IPS-15b (cell line): ENCODE data around the gene NRG3.

Source experiments
- H3K27me3 ChIP-seq: one replicate; pipeline ENCODE4 v1.6.1; 2013; ENCODE audit warnings: low read length; ENCODE audit not compliant: control insufficient read depth, insufficient read depth
- H3K36me3 ChIP-seq: one replicate; pipeline ENCODE4 v1.6.1; 2013; ENCODE audit warnings: low read length; ENCODE audit not compliant: control insufficient read depth, insufficient read depth
- H3K4me1 ChIP-seq: one replicate; pipeline ENCODE4 v1.6.1; 2013; ENCODE audit warnings: mild to moderate bottlenecking, low read length; ENCODE audit not compliant: control insufficient read depth, insufficient read depth
- H3K4me3 ChIP-seq: one replicate; pipeline ENCODE4 v1.5.1; 2013; ENCODE audit warnings: low read depth, low read length
- H3K9ac ChIP-seq: one replicate; pipeline ENCODE4 v1.6.1; 2013; ENCODE audit warnings: low read depth, mild to moderate bottlenecking, low read length
- H3K9me3 ChIP-seq: one replicate; pipeline ENCODE4 v1.6.1; 2013; ENCODE audit warnings: mild to moderate bottlenecking, low read length; ENCODE audit not compliant: control insufficient read depth, insufficient read depth

NRG3 gene

GRCh38 chr10:81870472-81870871, 4.5 kb upstream of the NRG3 start:
- Histone ChIP-seq H3K36me3 (no peaks in the 10 kb centered on the region), H3K4me3 (no peak overlapping the region), H3K27me3 (peaks cover 28% of the 10 kb centered on the region), H3K4me1 (peaks cover 5% of the 10 kb centered on the region), H3K9ac (no peak overlapping the region), H3K9me3 (no peaks in the 10 kb centered on the region)

DNA sequence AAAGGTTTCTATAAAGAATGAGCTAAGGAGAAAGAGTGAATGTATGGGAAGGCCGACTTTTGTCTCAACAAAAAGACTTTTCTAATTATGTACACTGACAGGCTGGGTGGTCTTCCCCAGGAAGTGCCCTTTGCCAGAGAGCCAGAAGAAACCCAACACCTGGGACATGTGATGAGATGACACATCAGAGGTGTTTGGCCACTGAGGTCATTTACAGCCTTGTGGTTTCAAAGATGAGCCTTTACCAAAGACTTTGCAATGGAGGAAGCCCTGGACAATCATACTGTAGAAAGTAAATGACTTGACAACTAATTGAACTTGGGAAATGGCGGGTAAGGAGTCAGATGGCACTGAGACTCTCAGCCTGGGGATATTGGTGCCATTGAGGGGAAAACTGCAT, 3.4 kb upstream of the NRG3 start:
- H3K27me3 ChIP-seq: peaks cover 36% of the 10 kb centered on the region
- no peaks in the 10 kb centered on the region for H3K36me3 ChIP-seq
- no peaks in the 10 kb centered on the region for H3K9me3 ChIP-seq
- H3K9ac ChIP-seq: no peak overlapping the region
- no peak overlapping the region for H3K4me3 ChIP-seq
- peaks cover 5% of the 10 kb centered on the region for H3K4me1 ChIP-seq

DNA sequence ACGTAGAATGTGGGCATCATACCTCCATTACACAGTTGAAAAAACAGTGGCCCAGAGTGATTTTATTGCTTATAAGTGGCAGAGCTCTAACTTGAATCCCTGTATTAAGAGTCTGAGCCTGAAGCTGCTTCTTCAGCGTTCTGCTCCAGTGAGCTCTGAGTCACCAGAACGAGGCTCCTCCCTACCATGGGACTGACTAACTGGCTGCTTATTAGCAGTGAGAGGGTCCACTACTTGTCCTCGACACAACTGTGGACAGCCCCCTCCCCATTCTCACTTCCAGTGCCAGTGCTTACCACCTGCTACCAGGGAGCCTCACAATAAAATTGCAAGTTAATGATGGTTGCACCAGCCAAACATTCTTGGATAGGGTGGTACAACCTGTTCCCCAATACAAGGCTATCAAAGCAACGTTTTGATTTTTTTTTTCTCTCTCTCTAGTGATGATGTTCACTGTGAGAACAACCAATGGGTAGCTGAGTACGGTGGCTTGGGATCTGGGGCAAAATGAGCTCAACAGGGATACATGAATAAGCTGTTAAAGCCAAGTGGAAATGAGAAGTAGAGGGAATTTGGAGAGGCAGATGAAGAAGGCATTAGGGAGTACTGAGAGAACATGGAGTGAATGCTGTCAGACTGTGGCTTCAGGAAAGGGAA, 2.7 kb upstream of the NRG3 start:
- no peaks in the 10 kb centered on the region for H3K9me3 ChIP-seq
- H3K36me3 ChIP-seq: no peaks in the 10 kb centered on the region
- no peak overlapping the region for H3K9ac ChIP-seq
- H3K27me3 ChIP-seq: peaks cover 43% of the 10 kb centered on the region
- peaks cover 7% of the 10 kb centered on the region for H3K4me1 ChIP-seq
- H3K4me3 ChIP-seq: no peak overlapping the region

DNA sequence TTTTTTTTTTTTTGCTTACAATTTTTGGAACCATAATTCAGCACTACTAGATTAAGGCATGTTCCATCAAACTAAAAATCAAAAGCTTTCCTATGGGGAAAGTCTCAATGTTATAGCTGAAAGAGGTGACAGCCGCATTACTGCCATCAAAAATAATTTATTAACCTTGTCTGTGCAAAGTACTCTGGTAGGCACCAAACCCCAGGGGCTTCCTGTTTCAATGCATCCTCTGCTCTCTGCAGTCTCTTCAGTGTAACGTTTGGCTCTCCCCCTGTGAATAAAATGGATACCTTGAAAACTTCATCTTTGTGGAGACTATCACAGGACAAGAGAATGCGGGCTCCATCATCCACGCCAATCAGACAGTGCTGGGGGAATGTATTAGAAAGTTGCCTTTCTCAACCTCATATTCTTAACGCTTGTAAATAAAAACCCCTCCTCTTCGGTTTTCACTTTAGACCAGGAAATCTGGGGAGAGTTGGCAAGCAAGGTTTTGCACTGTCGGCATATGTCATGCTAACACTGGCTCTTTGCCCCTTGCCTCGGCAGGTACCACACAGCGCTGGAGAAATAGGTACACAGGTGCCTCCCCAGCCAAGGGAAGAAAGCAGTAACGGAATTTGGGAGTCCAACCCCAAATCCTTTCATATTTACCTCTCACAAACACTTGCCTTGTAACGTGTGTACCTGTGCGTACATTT, 1.6 kb upstream of the NRG3 start:
- peaks cover 13% of the 10 kb centered on the region for H3K4me1 ChIP-seq
- no peak overlapping the region for H3K9ac ChIP-seq
- H3K9me3 ChIP-seq: no peaks in the 10 kb centered on the region
- H3K4me3 ChIP-seq: peak overlapping the region; percentile 62
- peaks cover 48% of the 10 kb centered on the region for H3K27me3 ChIP-seq
- no peaks in the 10 kb centered on the region for H3K36me3 ChIP-seq

DNA sequence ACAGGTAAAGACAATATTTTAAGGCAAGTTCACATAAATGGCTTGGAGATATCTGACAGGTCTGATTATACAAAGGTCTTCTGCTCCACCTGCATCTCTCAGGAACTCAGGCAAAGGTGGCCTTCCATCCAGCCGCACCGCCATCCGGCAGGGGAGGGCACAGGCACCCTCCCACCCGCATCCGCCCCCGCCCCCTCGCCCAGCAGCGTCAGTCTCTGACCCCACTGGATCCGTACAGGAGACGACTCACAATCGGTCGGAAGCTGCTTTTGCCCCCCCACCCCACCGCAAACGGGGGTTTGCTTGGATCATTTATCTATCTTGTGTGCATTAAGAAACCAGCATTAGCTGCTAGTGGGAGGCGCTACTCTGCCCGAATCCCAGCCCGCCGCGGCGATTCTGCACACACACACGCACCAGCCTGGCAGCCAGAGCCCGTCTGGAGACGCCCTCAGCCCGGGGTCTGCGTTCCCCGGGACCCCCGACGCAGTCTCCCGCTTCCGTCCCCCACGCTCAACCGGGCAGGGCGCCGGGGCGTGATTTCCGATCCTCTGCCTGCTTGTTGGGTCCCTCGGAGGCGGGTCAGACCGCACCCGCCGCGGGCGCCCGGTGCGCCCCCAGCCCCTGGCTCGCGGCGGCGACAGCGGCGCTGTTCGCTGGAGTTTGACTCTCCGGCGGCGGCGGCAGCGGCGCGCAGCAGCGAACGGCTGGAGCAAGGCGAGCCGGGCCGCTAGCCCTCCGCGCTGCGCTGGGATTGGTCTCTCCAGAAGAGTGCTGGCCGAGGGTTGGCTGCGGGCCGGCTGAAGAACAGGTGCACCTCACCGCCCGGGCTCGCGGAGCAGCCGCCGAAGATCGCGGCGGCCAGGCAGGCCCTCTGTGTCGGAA, 820 bp upstream of the NRG3 start:
- no peaks in the 10 kb centered on the region for H3K9me3 ChIP-seq
- H3K27me3 ChIP-seq: peaks cover 49% of the 10 kb centered on the region
- H3K9ac ChIP-seq: no peak overlapping the region
- H3K4me1 ChIP-seq: peaks cover 16% of the 10 kb centered on the region
- H3K4me3 ChIP-seq: peak overlapping the region; percentile 62
- no peaks in the 10 kb centered on the region for H3K36me3 ChIP-seq

GRCh38 chr10:81875467-81876252, 666 bp downstream of the NRG3 start:
- Histone ChIP-seq H3K4me1 (peaks cover 20% of the 10 kb centered on the region), H3K4me3 (peak overlapping the region; percentile 75), H3K27me3 (peaks cover 49% of the 10 kb centered on the region)

GRCh38 chr10:81876253-81877077, 1.5 kb downstream of the NRG3 start:
- H3K9ac ChIP-seq: no peak overlapping the region
- H3K27me3 ChIP-seq: peaks cover 46% of the 10 kb centered on the region
- peak overlapping the region; percentile 75 for H3K4me3 ChIP-seq
- no peaks in the 10 kb centered on the region for H3K9me3 ChIP-seq
- H3K36me3 ChIP-seq: no peaks in the 10 kb centered on the region
- H3K4me1 ChIP-seq: peaks cover 20% of the 10 kb centered on the region

More at GRCh38 chr10:81875467-81876252, 666 bp downstream of the NRG3 start:
- peak overlapping the region; percentile 18 for H3K9ac ChIP-seq
- no peaks in the 10 kb centered on the region for H3K9me3 ChIP-seq
- no peaks in the 10 kb centered on the region for H3K36me3 ChIP-seq

- Histone ChIP-seq H3K9ac (no peak overlapping the region), H3K27me3 (peaks cover 35% of the 10 kb centered on the region)
Measured at GRCh38 chr10:81877596-81877995, 2.6 kb downstream of the NRG3 start.

GRCh38 chr10:81882011-81882410, 7.0 kb downstream of the NRG3 start:
- Histone ChIP-seq H3K4me3 (no peak overlapping the region), H3K27me3 (peaks cover 9% of the 10 kb centered on the region), H3K36me3 (no peaks in the 10 kb centered on the region), H3K9ac (no peak overlapping the region), H3K9me3 (no peaks in the 10 kb centered on the region), H3K4me1 (peaks cover 32% of the 10 kb centered on the region)

More at GRCh38 chr10:81877596-81877995, 2.6 kb downstream of the NRG3 start:
- Histone ChIP-seq H3K4me3 (peak overlapping the region; percentile 9), H3K9me3 (no peaks in the 10 kb centered on the region), H3K4me1 (peaks cover 29% of the 10 kb centered on the region), H3K36me3 (no peaks in the 10 kb centered on the region)

DNA sequence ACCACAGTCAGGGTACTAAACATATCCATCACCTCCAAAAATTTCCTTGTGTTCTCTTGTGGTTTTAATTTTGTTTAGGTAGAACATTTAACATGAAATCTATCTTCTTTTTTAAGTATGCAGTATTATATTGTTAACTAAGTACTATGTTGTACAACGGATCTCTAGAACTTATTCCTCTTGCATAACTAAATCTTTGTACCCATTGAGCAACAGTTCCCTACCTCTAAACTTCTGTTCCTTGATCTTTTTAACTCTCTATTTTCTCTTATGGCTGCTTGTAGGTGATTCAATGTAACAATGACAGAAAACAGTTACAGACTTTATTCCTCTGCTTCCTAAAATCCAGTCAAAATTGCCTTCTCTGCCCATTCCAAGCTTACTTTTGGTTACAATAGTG, 9.9 kb downstream of the NRG3 start:
- H3K27me3 ChIP-seq: no peaks in the 10 kb centered on the region
- no peak overlapping the region for H3K4me3 ChIP-seq
- H3K36me3 ChIP-seq: no peaks in the 10 kb centered on the region
- H3K4me1 ChIP-seq: peaks cover 22% of the 10 kb centered on the region
- no peaks in the 10 kb centered on the region for H3K9me3 ChIP-seq
- H3K9ac ChIP-seq: no peak overlapping the region
